GM18511 (cell line): ENCODE data around the gene USP24.
A peak's percentile ranks its signal among the peaks of the same experiment; 100 is the strongest.

Experiments used
- ATAC-seq: cut with Tn5 transposase; IDR thresholded peaks from one replicate; pipeline ENCODE4 v1.9.1; 2021; ENCODE audit warnings: mild to moderate bottlenecking, moderate library complexity; ENCODE audit not compliant: unreplicated experiment

Gene USP24, protein sequence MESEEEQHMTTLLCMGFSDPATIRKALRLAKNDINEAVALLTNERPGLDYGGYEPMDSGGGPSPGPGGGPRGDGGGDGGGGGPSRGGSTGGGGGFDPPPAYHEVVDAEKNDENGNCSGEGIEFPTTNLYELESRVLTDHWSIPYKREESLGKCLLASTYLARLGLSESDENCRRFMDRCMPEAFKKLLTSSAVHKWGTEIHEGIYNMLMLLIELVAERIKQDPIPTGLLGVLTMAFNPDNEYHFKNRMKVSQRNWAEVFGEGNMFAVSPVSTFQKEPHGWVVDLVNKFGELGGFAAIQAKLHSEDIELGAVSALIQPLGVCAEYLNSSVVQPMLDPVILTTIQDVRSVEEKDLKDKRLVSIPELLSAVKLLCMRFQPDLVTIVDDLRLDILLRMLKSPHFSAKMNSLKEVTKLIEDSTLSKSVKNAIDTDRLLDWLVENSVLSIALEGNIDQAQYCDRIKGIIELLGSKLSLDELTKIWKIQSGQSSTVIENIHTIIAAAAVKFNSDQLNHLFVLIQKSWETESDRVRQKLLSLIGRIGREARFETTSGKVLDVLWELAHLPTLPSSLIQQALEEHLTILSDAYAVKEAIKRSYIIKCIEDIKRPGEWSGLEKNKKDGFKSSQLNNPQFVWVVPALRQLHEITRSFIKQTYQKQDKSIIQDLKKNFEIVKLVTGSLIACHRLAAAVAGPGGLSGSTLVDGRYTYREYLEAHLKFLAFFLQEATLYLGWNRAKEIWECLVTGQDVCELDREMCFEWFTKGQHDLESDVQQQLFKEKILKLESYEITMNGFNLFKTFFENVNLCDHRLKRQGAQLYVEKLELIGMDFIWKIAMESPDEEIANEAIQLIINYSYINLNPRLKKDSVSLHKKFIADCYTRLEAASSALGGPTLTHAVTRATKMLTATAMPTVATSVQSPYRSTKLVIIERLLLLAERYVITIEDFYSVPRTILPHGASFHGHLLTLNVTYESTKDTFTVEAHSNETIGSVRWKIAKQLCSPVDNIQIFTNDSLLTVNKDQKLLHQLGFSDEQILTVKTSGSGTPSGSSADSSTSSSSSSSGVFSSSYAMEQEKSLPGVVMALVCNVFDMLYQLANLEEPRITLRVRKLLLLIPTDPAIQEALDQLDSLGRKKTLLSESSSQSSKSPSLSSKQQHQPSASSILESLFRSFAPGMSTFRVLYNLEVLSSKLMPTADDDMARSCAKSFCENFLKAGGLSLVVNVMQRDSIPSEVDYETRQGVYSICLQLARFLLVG (N-terminal part only)

DNA sequence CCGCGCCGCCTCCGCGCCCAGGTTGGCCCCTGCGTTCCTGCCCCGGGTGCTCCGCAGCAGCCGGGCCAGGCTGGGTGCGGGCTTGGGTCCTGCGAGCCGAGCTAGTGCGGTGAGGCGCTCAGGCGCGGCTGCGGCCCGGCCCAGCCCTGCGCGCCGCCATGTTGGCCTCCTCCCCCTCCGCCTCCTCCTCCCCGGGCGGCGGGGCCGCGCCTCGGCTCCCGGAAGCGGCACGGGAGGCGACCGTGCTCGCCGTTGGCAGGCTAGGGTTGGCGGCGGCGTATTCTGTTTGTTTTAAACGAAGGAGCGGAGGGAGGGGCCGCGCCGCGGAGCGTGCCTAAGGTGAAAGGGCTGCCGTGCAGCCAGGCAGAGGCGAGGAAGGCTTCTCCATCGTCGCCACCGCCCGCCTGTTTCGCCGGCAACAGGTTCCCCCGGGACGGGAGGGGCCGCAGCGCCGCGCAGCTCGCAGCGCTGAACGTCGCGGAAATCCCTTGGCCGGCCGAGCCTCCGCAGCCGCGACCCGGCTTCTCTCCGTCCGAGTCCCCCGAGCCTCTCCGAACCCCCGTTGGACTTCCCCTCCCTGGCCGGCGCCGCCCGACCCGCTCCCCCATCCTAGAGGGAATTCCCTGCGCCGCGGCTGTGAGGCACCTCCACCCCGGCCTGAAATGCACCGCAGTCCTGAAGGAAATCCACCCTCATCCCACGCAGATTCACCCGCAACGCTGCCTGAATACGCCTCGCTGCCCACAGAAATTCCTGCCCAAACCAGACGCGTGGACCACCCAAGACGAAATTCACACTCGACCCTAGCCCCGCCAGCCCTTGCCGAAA lies at the start of gene USP24:
USP24 (minus strand) TSS at position 171 of the 828 bp plus-strand sequence. CDS start 251 bp downstream, outside the sequence.
- peak; percentile 76 for ATAC-seq

DNA sequence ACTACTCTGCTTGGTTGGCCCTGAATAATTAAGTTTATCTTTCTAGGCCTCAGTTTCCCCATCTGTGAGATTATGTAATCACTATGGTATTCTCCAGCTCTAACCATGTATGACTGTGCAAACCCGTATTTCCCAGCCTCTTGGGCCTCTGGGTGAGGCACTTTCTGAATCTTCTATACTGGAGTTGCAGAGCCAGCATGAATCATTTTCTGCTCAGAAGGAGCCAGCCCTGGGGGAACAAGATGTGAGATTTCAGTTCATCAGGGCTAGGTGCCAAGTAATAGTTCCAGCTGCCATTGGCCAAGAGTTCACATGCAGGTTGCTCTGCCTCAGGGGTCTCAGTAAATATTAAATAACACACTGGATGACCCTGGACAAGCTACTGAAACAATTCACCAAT lies 47.7 kb upstream of the USP24 start:
- ATAC-seq, result no peak

DNA sequence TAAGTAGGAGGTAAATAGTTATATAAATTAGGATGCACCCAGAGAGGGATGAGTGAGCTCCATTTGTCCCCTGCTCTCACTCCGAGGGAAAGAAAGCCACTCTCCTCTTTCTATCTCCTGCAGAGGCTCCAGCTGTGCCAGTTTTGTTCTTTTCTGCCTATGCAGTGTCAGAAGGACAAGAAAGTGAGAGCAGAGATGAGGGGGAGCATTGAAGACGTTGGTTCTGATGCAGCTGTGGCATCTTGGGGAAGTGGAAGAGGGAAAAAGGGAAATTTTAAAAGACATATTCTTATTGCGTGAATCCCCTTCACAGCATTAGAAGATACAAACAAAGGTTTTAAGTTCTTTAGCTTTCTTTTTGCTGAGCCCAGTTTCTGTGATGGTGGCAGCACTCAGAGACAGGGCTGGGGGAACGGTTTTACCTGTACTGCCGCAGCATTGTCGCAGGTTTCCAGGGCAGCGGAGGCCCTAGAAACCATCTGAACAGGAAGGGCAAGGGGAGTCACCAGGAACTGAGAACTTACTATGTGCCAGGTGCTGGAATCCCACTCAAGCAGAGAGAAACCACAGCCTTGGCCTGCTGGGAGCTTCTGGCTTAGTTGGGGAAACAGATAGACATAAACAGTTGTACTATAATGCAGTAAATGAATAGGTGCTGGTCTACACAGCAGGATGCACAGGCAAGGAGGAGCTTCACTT lies 44.9 kb upstream of the USP24 start:
- peak; percentile 49 for ATAC-seq

DNA sequence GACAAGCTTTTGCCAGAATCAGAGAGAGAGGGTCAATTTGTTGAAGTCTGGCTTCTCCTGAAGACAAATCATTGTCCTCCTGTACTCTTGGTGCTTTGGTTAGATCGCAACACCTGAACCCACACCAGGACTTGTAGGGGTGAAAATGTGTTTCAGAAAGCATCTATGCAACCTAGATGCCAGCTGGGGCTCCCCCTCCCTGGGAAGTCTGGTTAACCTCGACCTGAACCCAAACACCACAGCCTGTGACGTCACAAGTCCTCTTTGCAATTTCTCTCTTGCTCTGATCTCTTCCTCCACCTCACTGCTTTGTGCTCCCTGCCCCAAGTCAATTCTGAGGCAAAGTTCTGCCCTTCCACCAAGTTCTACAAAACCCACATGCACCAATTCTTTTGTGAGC lies 42.8 kb upstream of the USP24 start:
- ATAC-seq, result peak; percentile 76

DNA sequence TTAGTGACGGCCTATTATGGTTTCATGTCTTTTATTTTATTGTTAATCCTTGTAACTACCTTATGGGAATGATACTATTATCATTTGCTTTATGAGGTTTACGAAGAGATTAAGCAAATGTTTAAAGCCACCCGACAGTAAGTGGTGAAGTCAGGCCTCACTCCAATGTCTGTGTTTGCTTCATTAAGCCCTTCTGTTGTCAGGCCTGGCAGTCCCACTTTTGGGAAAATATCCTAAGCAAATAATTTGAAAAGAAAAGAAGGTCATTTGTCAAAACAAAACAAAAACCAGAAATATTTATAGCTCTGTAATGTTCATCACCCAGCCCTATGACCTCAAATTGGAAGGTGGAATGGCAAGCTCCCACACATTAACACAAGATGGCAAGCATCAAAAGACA lies 40.7 kb upstream of the USP24 start:
- ATAC-seq, result no peak

DNA sequence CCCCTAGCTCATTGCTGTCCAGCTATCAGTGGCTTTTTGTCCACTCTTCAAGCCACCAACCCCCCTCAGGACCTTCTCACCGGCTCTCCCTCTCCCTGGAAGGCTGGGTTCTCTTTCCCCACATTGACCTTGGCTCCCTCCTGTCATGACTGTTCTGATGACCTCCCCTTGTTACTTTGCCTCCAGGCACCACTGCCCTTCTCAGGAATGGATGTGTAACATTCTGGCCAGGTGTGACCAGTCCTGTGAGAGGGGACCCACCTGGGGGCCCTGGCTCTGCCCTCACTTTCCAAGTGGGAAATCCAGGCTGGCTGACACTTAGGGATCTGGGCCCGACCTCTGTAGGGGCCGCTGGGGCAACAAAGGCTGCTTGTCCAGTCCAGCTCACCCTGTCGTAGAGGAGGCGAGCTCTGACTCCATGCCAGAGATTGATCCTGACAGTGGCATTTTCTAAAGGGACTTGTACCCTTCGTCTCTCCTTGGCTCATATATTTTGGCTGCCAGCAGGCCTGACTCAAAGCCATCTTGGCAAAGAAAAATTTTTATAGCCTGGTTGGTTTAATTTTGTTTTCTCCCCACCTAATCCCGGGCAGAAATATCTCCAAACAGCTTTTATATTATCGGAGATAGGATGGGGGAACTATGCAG lies 37.9 kb upstream of the USP24 start:
- no peak for ATAC-seq

DNA sequence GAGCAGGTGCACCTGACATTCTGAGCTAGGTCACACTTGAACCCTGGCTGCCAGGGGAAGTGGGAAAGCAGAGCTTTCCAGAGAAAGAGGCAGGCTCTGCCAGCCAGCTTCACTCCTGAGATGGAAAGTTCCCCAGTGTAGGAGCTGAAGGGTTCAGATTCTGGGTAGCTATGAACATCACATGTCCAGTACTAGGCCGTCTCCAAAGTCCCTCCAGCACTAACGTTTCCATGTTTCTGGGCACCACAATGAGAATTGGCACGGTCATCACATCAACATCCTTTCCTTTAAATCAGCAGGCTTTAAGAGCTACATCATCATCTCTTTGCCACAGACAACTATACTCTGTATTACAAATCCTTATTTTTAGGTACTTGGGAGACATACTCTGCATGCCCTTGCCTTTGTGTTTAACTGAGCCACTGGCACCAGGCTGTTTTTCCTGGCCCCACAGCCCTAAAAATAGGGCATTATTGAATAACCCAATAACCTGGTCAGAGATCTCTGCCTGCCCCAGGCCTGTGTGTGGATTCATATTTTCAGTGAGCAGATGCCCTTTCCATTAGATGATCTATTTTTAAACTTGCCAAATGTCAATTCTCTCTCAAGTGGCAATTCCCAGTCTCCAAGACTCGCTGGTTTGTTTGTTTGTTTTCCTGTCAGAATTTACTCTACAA lies 35.4 kb upstream of the USP24 start:
- no peak for ATAC-seq

DNA sequence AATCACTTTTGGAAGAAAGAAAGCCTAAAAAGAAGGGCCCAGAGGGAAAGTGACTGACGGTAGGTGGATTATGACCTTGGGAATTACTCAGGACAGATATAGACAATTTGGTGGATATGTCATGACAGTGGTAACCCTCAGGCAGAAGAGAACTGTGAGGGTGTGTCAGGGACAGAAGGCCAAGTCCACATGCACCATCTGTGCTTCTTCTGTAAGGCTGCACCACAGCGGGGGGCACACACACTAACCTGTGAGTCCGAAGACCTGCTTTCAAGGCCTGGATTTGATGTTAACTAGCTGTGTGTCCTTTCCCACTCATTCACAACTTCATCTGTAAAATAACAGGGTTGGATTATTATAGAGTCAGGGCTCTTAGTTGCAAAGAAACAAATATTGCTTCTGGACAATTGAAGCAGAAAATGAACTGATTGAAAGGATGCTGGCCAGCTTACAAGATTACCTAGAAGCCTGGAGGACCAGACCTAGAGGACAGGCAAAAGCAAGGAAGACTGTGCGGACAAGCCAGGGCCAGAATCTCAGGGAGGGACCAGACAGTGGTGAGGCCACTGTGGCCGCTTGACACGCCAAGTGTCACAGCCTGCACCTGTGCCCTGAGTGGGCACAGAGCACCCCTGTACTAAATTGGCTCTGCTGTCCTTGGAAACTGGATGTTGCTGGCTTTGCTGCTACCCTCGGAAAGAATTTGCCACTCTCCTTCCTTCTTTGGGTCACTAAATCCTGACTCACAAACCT lies 34.7 kb upstream of the USP24 start:
- no peak for ATAC-seq

DNA sequence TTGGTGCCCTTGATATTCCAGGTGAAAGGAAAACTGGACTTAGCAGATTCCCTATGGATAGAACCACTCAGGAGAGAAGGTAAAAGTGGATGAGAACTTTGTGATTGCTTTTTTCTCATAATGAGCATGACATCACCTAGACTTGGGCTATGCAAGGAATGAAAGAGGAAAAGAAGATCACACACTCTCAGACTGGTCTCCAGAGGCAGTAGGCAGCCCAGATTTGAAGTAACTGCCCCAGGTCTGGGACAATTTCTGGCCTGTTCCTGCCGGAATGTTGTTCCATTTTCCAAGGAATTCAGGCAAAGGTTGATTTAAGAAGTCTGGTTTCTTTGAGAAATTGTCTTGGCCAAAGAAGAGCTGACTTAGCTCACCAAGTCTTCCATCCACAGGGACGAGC lies 31.7 kb upstream of the USP24 start:
- ATAC-seq, result no peak

DNA sequence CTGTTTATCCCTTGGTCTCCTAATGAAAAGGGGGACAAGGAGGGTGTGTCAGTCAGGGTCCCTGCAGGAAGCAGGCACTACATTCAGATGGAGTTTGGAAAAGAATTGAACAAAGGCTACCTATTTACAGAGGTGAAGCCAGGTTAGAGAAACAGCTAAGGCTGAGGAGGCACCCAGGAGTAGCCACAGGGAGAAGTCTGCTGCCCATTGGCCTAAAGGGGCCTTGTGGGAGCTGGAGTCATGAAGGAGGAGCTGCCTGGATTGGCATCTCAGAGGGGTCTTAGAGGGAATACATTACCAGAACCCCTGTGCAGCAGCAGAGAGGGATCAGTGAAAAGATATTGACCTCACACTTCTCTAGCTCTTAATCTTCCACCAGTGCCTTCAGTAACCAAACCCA lies 31.2 kb upstream of the USP24 start:
- ATAC-seq, result no peak

DNA sequence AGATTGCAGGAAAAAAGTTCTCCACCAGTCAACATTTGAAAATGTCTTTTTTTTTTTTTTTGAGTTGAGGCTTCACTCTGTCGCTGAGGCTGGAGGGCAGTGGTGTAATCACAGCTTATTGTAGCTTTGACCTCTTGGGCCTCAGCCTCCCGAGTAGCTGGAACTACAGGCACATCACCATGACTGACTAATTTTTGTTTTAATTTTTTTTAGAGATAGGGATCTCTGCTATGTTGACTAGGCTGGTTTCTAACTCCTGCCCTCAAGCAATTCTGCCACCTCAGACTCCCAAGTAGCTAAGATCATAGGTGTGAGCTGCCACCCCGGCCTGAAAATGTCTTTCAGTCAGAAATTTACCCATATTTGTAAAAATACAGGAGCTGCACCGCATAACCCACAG lies 30.6 kb upstream of the USP24 start:
- ATAC-seq, result no peak

DNA sequence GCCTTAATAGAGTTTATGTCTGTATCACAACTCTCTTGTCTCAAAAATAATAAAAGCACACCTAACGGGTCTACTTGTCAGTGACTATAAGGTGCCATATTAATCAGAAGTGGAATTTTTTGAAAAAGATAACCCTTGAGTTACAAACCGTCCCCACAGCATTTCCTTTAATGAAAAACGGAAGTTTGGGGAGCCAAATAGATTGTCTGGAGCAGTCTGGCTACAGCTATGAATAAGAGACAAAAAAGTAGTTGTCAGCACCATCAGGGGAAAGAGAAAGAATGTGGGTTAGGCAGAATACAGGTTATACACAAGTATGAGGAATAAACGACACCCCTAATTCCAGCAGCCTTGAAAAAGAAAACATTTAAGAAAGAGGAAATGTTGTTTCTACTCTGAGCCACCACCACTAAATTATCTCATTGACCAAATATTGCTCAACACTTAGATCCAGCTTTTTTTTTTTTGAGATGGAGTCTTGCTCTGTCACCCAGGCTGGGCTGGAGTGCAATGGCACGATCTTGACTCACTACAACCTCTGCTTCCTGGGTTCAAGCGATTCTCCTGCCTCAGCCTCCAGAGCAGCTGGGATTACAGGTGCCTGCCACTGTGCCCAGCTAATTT lies 29.4 kb upstream of the USP24 start:
- ATAC-seq, result no peak

DNA sequence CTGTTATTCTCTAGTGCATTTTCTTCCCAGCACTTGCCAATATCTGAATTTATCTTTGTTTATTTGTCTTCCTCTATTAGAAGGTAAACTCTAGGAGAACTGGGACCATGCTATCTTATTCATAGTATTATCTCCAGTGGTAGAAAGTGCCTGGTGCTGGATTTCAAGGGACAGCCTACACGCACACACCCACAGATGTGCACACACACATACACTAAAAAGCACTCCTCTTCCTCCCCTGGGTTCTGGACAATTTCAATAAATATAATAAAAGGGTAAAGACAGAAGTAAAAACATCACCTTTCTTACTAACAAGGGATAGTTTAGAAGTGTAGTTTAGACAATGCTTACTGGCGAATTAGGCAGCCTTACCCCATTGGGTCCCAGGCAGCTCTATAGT lies 28.5 kb upstream of the USP24 start:
- ATAC-seq, result no peak

DNA sequence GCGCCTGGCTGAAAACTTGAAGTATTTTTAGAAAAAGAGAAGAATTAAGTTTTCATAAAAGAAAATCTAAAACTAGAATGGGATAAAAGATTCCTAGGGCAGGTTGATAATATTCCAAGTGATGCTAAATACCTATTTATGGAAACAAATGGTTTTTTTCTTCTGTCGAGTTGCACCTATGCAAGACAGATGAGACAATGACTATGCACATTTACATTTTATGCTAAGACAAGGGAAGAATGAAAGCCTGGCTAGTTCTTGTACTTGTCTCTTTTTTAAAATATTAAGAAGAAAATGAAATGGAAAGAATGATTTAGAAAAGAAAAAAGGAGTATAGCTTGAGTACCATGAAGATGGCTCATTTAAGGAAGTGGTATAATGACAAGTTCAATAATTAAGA lies 24.4 kb upstream of the USP24 start:
- ATAC-seq, result no peak

DNA sequence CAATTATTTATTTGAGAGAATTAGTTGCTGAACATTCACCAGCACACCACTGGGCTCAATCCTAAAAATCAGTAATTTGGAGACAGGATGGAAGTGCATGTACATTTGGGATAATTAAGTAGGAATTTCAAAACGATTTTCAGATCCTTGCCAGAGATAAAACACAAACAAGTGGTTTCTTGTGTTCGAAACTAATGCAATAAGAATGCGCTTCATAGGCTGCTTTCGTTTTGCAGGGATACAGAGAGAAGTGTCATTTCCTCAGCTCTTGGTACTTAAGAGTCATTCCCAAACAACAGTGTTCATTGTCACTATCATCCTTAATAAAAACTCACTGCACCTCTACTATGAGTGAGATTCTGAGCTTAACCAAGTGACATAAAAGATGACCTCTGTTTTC lies 20.6 kb upstream of the USP24 start:
- no peak for ATAC-seq

DNA sequence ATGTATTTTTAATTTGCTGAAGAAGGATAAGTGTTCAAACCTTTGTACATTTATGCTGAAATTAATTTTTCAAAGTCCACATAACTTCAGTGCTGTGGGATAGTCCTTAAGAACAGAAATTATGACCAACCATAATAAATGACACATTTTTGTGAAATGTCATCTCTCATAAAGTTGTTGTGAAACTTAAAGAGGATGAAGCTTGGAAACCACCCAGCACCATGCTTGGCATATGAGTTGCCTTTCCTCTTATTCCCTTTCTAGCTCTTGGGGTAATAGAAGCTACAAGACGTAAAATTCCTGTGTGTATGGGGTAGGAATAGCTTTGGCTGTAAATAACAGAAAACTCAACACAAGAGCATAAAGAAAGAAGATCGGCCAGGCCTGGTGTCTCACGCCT lies 18.9 kb upstream of the USP24 start:
- no peak for ATAC-seq

DNA sequence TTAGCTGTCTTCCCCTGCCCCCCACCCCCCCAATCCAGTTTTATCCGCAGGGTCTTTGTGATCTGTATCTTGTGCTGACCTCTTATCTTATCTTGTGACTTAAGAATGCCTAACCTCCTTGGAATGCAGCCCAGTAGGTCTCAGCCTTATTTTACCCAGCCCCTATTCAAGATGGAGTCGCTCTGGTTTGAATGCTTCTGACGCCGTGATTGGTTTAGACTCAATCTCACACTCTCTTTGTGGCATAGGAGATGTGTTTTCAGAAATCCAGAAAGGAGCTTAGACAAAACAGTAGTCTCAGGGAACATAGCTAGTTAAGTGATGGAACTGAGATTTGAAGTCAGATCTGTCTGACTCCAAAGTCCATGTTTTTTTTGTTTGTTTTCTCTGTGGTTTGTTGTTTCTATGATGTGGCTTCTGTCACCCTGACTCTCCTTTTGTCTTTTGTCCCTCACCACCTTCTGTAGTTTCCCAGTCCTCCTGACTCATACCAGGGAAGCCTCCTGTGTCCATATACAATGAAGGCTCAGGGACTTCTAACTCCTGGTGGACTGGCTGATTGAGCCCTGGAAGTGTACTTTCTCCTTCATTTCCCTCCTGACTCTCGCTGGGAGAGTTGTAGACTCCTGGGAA lies 18.1 kb upstream of the USP24 start:
- no peak for ATAC-seq
